ENCODE data around the gene LTB4R2.

LTB4R2 gene

DNA sequence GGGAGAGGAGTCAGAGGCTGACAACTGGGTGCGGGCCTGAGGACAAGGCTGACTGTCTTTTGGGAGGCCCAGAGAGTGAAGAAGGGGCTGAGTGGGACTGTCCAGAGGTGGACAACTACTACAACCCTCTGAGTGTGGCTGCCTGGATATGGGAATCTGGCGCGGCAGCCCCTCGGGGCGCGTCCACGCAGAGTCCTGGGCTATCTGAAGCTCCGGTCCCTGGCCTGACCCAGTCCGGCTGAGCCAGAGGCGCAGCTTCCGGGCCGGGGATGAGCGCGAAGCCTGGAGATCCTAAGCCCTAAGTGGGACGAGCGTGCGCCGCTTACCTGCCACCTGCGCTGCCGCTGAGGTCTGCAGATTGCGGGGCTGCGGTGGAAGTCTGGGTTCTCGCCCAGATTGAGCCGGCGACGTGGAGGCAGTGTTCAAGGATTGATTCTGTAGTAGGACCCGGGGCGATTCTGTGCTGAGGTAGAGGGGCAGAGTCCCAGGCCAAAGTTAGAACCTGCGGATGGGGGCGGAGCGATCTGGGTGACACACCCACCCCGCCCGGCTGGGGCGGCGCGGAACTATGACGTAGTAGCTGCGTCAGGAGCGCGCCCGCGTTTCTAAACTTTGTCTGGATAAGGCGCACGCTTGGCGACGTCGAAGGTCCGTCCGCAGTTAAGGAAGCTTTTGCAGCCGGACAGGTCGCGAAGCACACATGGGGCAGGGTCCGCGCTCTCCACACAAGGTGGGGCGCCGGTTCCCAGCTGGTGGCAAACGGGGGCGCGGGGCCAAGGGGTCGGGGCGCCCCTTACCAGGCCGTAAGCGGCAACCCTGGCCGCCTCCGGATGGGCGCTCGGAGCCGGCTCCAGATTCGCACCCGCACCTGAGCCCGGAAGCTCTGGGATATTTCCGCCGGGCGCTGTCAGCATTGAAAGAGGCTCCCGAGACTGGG lies 10.4 kb upstream of the LTB4R2 start, which contains the start of the genes DHRS1 and NOP9:
Gene DHRS1 (minus strand): TSS at position 526 of the 937 bp plus-strand sequence. CDS start 674 bp downstream, outside the sequence.
Gene NOP9 (plus strand): TSS at position 596 of the 937 bp plus-strand sequence. CDS start 105 bp downstream, at position 701.
- DNase-seq = peak; percentile 93

DNA sequence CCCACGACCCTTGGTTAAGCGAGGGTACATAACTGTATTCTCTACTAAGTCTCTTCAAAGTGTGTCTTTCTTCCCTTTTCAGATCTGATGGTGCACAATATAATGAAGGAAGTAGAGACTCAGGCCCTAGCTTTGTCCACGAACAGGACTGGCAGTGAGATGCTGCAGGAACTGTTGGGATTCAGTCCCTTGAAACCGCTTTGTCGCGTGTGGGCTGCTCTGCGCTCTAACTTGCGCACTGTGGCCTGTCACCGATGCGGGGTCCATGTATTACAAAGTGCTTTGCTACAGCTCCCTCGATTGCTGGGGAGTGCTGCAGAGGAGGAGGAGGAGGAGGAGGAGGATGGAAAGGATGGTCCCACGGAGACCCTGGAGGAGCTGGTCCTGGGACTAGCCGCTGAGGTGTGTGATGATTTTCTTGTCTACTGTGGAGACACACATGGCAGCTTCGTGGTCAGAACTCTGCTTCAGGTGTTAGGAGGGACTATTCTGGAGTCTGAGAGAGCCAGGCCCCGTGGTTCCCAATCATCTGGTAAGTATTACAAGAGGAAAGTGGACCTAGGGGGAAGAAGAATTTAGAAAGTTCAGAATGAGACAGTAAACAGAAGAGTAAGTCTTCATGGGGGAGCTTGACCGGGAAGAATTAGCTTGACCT lies 9.5 kb upstream of the LTB4R2 start:
- no peak for DNase-seq

DNA sequence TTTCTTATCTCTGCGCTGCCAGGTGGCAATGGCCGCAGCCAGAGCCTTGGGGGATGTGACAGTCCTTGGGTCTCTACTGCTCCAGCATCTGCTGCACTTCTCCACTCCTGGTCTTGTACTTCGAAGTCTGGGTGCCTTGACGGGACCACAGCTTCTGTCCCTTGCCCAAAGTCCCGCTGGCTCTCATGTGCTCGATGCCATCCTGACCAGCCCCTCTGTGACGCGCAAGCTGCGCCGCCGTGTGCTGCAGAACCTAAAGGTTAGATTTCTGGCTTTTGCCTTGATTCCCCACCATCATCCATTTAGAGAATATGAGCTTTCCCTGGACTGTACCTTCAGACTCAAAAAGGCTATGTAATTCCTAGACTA lies 5.9 kb upstream of the LTB4R2 start:
- no peak for DNase-seq

DNA sequence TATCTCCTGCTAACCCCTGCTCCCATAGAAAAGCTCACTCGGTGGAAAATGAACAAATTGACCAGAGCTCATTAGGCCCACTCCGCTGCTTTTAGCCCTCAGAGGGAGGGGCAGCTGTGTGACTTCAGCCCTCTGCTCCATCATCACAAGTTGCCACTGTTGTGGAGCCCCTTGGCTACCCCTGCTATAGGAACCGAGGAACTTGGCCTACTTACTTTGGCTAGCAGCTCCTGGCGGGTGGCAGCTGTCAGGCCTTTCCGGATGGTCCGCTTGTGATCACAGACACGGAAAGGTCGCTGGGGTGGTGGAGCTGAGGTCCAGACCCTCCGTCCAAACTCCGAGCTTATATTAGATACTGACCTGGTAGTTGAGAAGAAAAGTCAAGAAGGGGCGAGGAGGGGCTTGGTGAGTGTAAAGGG lies 2.8 kb upstream of the LTB4R2 start:
- DNase-seq = no peak

DNA sequence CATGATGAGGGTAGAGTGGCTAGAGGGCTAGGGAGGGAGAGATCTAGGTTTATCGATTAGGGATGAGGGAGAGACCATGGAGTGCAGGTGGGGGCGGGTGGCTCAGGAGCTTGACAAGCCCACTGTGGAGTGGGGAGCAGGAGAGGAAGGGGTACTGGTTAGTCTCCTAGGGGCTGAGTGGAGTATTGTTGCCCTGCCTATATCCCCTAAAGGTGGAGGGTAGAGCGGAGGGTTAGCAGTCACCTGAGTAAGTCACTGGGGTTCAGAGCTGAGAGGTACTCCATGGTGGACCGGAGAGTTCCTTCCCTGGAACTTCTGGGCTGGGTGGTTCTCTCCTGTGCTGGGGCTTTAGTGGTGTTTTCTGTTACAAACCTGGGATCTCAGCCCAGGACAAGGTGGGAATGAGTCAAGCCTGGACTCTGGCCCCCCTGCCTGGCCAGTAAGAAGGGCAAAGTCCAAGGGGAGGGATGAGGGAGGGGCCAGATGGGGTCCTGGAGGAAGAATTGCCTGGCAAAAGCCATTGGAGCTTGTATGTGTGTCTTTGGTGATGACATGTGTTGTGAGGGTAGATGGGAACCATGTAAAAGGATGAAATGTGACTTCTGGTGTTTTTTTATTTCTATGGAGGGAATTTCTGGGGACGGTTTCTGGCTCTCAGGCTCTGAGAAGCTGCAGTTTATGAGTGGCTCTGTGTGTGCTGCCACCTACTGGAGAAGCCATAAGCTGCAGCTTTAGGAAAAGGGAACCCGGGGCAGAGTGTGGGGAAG lies 2.2 kb upstream of the LTB4R2 start, which contains the start of gene CIDEB:
Gene CIDEB (minus strand): TSS at position 403 of the 767 bp plus-strand sequence. CDS start 119 bp downstream, at position 284.
- DNase-seq = peak; percentile 71

DNA sequence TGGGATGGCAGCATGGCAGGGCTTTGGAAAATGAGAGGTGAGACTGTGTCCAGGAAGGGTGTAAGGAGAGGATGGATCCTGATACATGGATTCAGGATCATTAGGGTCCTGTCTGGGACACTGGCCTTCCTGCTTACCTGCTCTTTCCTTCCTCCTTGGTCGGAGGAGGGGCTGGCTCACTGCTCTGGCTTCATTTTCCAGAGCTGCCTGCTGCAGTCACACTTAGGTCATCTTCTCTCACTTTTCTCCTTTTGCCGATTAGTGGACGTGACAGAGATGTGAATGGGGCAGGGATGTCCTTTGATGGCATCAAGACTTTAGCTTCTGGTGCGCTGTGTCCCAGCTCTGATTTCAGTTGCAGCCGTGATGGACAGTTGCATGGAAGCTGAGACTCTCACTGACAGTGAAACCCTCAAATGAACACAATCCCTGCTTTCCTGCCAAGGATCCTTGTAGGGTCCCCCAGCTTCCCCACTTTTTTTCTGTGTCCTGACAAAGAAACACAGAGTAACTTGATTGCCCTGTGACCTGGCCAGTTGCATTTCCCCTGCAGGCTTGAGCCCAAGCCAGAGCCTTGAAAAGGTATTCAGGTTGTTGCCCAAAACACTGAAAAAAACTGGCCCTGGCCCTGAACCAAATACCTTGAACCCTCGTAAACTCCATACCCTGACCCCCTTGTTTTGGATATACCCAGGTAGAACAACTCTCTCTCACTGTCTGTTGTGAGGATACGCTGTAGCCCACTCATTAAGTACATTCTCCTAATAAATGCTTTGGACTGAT lies 1.4 kb upstream of the LTB4R2 start:
- no peak for DNase-seq

DNA sequence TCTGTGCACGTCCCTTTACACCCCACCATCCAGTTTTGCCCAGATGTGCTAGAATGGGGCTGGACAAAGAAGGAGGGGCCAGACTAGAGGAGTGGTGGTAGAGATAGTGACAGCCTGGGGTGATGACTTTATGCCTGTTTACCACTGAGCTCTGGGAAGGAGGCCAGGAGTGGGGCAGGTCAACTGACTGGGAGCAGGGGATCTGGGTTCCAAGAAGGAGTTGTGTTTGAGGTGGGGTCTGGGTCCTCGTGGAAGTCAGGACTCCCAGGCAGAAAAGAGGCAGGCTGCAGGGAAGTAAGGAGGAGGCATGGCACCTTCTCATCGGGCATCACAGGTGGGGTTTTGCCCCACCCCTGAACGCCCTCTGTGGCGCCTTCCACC lies 315 bp downstream of the LTB4R2 start:
- no peak for DNase-seq

DNA sequence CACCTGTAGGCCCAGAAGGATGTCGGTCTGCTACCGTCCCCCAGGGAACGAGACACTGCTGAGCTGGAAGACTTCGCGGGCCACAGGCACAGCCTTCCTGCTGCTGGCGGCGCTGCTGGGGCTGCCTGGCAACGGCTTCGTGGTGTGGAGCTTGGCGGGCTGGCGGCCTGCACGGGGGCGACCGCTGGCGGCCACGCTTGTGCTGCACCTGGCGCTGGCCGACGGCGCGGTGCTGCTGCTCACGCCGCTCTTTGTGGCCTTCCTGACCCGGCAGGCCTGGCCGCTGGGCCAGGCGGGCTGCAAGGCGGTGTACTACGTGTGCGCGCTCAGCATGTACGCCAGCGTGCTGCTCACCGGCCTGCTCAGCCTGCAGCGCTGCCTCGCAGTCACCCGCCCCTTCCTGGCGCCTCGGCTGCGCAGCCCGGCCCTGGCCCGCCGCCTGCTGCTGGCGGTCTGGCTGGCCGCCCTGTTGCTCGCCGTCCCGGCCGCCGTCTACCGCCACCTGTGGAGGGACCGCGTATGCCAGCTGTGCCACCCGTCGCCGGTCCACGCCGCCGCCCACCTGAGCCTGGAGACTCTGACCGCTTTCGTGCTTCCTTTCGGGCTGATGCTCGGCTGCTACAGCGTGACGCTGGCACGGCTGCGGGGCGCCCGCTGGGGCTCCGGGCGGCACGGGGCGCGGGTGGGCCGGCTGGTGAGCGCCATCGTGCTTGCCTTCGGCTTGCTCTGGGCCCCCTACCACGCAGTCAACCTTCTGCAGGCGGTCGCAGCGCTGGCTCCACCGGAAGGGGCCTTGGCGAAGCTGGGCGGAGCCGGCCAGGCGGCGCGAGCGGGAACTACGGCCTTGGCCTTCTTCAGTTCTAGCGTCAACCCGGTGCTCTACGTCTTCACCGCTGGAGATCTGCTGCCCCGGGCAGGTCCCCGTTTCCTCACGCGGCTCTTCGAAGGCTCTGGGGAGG lies 985 bp downstream of the LTB4R2 start, which contains the start of gene LTB4R:
Gene LTB4R (plus strand): TSS at position 857 of the 959 bp plus-strand sequence. CDS start 4,150 bp downstream, outside the sequence.
- DNase-seq = peak; percentile 69

DNA sequence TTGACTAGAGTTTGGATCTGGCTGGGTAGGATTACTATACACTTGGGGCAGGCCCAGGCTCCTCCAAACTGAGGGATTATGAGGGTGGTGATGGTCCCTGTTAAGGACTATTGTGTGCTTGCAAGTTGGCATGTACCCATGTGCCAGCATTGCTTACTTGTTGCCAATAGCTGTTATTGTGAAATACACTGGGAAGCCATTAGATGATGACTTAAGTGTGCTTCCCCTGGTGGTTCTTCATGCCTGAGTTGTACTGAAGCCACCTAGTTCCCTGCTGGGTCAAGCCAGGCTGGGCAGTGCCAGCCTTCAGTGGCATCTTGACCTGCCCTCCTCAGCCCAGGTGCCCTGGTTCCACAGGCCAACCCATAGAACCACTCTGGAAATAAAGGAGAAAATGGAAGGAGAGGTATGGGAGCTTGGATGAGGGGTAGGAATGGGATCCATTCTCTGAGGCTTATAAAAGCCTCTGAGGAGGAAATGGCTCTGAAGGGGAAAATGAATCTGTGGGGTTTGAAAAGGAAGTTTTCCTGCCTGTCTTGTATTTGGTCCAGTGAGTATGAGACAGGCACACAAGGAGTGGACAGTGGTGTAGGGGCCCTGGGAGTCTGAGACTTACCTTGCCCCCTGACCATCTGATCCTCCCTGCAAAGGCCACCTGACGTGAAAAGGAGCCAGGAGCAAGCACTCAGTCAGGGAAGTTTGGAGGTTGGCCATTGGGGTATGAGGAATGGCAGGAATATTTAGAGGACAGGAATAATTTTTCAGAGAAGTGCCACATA lies 2.1 kb downstream of the LTB4R2 start:
- no peak for DNase-seq

DNA sequence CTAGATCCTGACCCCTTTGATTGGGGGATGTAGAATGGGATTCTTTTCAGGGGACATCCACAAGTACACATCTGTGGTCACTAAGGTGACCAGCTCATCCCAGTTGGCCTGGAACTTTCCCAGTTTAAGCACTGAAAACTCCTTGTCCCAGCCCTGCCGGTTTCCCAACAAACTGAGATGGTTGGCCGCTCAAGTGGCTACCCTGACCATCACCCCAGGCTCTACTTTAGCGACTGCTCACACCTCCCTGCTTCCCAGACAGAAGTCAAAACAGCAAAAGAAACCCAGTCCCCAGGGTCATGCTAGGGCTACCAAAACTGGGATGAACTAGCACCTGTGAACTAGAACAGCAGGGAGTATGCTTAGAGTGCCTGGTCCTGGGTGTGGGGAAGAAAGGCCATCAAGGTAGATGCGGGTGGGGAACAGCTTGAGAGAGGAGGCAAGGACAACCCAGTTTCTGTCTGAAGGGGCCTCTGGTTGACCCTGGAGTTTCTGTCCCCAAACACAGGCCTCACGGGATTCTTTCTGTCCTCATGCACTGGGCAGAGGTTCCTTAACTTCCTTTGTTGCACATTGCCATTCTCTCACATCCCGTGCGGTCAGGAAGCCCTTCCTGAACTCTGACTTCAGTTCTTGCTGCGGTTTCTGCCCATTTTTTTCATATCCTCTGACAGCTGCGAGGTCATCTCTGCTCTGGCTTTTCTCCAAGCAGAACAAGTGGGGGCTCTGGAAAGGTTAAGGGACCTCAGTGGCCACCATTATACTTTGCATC lies 3.0 kb downstream of the LTB4R2 start:
- peak; percentile 72 for DNase-seq

DNA sequence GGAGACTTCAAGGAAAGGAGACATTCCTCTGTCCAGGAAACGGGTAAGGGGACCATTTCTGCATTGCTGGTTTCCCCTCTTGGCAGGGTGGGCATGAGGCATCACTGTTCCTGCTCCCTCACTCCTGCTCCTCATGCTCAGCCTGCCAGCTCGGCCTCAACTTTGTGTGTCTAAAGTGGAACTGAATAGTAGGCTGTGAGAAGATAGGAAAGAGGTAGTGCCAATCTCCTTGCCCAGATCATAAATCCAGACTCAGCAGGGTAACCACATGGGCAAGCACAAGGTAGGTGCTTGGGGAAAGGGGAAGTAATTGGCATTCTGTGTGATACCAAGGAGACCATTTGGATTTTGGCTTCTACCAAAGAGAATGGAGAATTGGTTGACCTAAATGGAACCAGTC lies 4.0 kb downstream of the LTB4R2 start:
- DNase-seq = no peak

DNA sequence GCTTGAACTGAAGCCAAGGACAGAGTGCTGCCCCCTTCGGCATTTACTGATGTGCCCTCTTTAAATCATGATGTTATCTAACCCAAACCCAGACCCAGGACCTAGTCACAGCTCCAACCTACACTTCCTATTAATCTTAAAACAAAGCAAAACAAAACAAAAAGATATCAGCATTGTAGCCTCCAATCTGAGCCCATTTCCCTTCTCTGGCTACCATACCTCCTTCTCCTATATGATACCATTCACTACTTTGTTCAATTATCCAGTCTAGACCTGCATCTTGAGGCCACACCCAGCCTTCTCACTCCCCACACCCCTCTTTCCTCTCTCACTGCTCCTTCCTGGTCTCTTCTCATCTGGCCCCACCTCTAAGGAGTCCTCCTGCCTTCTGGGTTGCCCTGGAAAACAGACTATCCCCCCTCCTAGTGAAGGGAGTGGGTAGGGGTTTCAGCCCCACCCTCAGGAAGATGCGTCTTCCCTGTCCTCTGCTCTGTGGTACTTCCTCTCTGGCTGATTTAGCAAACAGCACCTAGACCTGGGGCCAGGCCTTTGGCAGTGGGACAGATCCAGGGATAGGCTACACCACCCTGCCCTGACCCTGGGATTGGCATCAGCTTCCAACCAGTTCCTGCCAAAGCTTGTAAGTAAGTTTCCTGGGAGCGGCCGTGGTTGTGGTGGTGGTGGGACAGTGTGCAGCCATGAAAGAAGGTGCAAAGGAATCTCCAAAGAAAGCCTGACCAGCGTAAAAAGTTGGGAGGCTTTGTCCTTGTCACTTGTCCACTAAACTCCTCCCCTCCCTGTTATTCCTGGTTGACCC lies 4.6 kb downstream of the LTB4R2 start:
- DNase-seq = no peak

DNA sequence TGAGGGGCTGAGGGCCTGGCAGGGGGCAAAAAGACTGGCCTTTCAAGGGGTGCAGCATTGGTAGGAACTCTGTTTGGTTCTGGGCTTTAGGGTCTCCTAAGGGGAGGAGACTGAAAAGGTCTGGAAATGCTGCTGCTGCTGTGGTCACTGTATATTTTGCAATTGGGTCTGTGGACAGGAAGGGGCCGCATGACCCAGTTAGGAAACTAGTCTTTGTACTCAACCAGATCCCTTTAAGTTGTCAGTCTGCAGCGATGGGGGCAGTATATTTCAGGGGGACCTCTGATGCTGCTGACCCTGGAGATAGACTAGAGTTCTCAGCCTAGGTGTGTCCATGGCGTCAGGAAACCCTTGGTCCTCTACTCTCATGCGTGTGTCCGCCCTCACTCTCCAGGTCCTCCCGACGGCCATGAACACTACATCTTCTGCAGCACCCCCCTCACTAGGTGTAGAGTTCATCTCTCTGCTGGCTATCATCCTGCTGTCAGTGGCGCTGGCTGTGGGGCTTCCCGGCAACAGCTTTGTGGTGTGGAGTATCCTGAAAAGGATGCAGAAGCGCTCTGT lies 5.4 kb downstream of the LTB4R2 start:
- no peak for DNase-seq

DNA sequence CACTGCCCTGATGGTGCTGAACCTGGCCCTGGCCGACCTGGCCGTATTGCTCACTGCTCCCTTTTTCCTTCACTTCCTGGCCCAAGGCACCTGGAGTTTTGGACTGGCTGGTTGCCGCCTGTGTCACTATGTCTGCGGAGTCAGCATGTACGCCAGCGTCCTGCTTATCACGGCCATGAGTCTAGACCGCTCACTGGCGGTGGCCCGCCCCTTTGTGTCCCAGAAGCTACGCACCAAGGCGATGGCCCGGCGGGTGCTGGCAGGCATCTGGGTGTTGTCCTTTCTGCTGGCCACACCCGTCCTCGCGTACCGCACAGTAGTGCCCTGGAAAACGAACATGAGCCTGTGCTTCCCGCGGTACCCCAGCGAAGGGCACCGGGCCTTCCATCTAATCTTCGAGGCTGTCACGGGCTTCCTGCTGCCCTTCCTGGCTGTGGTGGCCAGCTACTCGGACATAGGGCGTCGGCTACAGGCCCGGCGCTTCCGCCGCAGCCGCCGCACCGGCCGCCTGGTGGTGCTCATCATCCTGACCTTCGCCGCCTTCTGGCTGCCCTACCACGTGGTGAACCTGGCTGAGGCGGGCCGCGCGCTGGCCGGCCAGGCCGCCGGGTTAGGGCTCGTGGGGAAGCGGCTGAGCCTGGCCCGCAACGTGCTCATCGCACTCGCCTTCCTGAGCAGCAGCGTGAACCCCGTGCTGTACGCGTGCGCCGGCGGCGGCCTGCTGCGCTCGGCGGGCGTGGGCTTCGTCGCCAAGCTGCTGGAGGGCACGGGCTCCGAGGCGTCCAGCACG lies 6.1 kb downstream of the LTB4R2 start:
- DNase-seq = no peak

DNA sequence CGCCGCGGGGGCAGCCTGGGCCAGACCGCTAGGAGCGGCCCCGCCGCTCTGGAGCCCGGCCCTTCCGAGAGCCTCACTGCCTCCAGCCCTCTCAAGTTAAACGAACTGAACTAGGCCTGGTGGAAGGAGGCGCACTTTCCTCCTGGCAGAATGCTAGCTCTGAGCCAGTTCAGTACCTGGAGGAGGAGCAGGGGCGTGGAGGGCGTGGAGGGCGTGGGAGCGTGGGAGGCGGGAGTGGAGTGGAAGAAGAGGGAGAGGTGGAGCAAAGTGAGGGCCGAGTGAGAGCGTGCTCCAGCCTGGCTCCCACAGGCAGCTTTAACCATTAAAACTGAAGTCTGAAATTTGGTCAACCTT lies 6.6 kb downstream of the LTB4R2 start:
- DNase-seq = no peak

DNA sequence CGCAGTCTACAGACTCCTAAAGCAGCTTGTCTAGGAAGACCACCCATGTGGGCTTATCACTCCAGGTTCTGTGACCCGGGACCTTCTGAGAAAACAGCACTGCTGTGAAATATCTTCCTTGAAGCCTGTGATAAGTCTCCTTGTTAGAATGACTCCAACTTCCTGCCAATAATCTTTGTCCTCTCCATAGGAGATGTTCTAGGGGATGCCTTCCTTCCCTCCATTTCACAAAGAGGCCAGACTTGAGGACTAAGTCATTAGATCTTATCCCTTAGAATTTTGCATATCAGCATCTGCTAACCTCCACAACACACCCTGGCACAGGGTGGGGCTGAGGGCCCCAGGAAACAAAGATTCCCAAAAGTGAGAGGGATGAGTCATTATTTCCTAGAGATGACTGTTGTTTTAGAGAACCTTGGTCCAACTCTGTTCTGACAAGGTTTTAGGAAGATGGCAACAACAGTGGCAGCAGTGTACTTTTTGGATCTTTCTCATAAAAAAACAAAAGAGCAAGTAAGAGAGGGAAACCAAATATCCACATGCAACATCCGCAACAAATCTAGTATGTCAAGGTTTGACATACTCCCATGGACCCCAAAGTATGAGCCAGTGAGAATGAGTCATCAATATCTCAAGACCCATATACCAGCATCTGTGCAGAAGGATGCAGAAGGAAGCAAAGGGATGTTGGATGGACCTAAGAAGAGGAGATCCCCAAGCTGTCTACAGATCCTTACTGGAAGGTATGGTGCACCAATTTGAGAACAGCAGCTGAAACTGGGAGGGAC lies 7.4 kb downstream of the LTB4R2 start:
- no peak for DNase-seq

Data from activated CD4-positive, alpha-beta T cell treated with anti-CD3 and anti-CD28 coated beads, Interleukin-2, amount 50 U/mL, for 16 hours (primary cell).